Large intestine (tissue), 3 donors: ENCODE data around the gene MGAT1. TPM values are rescaled to one million over a fixed set of nuclear protein-coding genes. Genes with fewer than 3 reads are reported as not detected.

ENCODE experiments used
- DNase-seq, 2 donors: peaks; one replicate each; pipeline versions ENCODE4 v3.0.0 to v3.0.0-alpha.2; 2013
- H3K27ac ChIP-seq: one replicate; pipeline ENCODE4 v1.5.1; 2013; ENCODE audit warnings: low read length
- H3K27me3 ChIP-seq: 2 replicates; pipeline ENCODE4 v1.6.1; 2013; ENCODE audit warnings: low read length; ENCODE audit not compliant: control insufficient read depth, insufficient read depth
- H3K36me3 ChIP-seq: 2 replicates; pipeline ENCODE4 v1.6.1; 2013; ENCODE audit warnings: low read length; ENCODE audit not compliant: control insufficient read depth, insufficient read depth
- H3K4me1 ChIP-seq: one replicate; pipeline ENCODE4 v1.6.1; 2013; ENCODE audit warnings: low read length; ENCODE audit not compliant: control insufficient read depth, insufficient read depth
- H3K4me3 ChIP-seq: one replicate; pipeline ENCODE4 v1.5.1; 2013; ENCODE audit warnings: low read length
- H3K9me3 ChIP-seq: one replicate; pipeline ENCODE4 v1.6.1; 2013; ENCODE audit warnings: mild to moderate bottlenecking, low read depth, low read length, moderate library complexity; ENCODE audit not compliant: control insufficient read depth
- WGBS: methylation state at CpG from one replicate; pipeline ENCODE4 v1.1.5; 2013; ENCODE audit warnings: low lambda C conversion rate; ENCODE audit not compliant: insufficient coverage; 5-methylcytosine and 5-hydroxymethylcytosine counted together
- polyA plus RNA-seq: library from polyadenylated mRNA; unstranded; fragments of 120-200 nt; gene quantifications from one replicate; pipeline ENCODE4 v1.2.1, GENCODE V29; 2013

Gene MGAT1
- polyA plus RNA-seq, 1 donor = 110 TPM

- Histone ChIP-seq H3K9me3 (peaks cover 17% of the 10 kb centered on the region), H3K36me3 (peaks cover 2% of the 10 kb centered on the region), H3K4me1 (peaks cover 6% of the 10 kb centered on the region), H3K27me3 (no peaks in the 10 kb centered on the region), H3K27ac (no peak overlapping the region), H3K4me3 (no peak overlapping the region)
- no CpG with 5 or more reads among the region's 3 CpGs for WGBS
- DNase-seq = peak in 1 of 2 donors; percentile 44
These were observed 23.3 kb upstream of the MGAT1 start for GRCh38 chr5:180825768-180826525.

- no peaks in the 10 kb centered on the region for H3K4me1 ChIP-seq
- DNase-seq = no peak
- H3K27me3 ChIP-seq = no peaks in the 10 kb centered on the region
- peaks cover 6% of the 10 kb centered on the region for H3K9me3 ChIP-seq
- no peaks in the 10 kb centered on the region for H3K36me3 ChIP-seq
- H3K4me3 ChIP-seq = no peak overlapping the region
- H3K27ac ChIP-seq = no peak overlapping the region
- WGBS = 72% methylated on average over 3 of the region's 10 CpGs
These were observed 22.2 kb upstream of the MGAT1 start for GRCh38 chr5:180824630-180825476.

- no peaks in the 10 kb centered on the region for H3K36me3 ChIP-seq
- H3K27me3 ChIP-seq = no peaks in the 10 kb centered on the region
- DNase-seq = no peak
- H3K4me1 ChIP-seq = no peaks in the 10 kb centered on the region
- no peaks in the 10 kb centered on the region for H3K9me3 ChIP-seq
- 33% methylated on average over 2 of the region's 6 CpGs for WGBS
- H3K27ac ChIP-seq = no peak overlapping the region
- no peak overlapping the region for H3K4me3 ChIP-seq
These were observed 21.5 kb upstream of the MGAT1 start for GRCh38 chr5:180823940-180824629.

DNA sequence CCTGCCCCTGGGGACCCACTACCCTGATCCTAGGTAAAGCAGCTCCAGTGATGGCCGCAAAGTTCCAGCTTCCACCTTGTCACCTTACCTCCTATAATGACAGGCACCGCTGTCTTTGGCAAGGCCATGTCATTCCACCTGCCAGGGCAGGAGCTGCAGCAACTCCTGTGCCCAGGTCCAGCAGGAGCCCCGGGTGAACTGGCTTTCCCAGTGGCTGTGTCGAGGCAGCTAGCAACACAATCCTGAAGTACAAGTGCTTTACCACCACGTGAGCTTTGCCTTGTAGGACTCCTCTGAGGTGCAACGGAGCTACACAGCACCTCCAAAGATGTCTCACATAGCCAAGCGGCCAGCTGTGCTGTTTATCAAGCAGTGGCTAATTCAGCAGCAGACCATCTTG, 20.7 kb upstream of the MGAT1 start:
- H3K9me3 ChIP-seq = no peaks in the 10 kb centered on the region
- no peak overlapping the region for H3K27ac ChIP-seq
- H3K4me1 ChIP-seq = no peaks in the 10 kb centered on the region
- no peaks in the 10 kb centered on the region for H3K36me3 ChIP-seq
- no CpG with 5 or more reads among the region's 7 CpGs for WGBS
- H3K4me3 ChIP-seq = no peak overlapping the region
- DNase-seq = no peak
- no peaks in the 10 kb centered on the region for H3K27me3 ChIP-seq

GRCh38 chr5:180821538-180821937, 18.9 kb upstream of the MGAT1 start:
- Histone ChIP-seq H3K27ac (peak overlapping the region; percentile 36), H3K27me3 (no peaks in the 10 kb centered on the region), H3K36me3 (no peaks in the 10 kb centered on the region), H3K9me3 (no peaks in the 10 kb centered on the region), H3K4me1 (peaks cover 8% of the 10 kb centered on the region), H3K4me3 (no peak overlapping the region)
- no CpG with 5 or more reads among the region's 4 CpGs for WGBS
- DNase-seq = no peak

- H3K27ac ChIP-seq = peak overlapping the region; percentile 60
- DNase-seq = peak in 1 of 2 donors; percentile 81
- no peak overlapping the region for H3K4me3 ChIP-seq
- WGBS = no CpG with 5 or more reads among the region's 3 CpGs
- H3K4me1 ChIP-seq = peaks cover 10% of the 10 kb centered on the region
- H3K9me3 ChIP-seq = no peaks in the 10 kb centered on the region
- no peaks in the 10 kb centered on the region for H3K27me3 ChIP-seq
- no peaks in the 10 kb centered on the region for H3K36me3 ChIP-seq
These were observed 18.2 kb upstream of the MGAT1 start for GRCh38 chr5:180820788-180821321.

- no peak overlapping the region for H3K27ac ChIP-seq
- WGBS = 90% methylated on average over 5 of the region's 6 CpGs
- H3K27me3 ChIP-seq = no peaks in the 10 kb centered on the region
- peaks cover 10% of the 10 kb centered on the region for H3K4me1 ChIP-seq
- H3K36me3 ChIP-seq = no peaks in the 10 kb centered on the region
- H3K9me3 ChIP-seq = no peaks in the 10 kb centered on the region
- DNase-seq = no peak
- H3K4me3 ChIP-seq = no peak overlapping the region
These were observed 16.2 kb upstream of the MGAT1 start for GRCh38 chr5:180818677-180819341.

DNA sequence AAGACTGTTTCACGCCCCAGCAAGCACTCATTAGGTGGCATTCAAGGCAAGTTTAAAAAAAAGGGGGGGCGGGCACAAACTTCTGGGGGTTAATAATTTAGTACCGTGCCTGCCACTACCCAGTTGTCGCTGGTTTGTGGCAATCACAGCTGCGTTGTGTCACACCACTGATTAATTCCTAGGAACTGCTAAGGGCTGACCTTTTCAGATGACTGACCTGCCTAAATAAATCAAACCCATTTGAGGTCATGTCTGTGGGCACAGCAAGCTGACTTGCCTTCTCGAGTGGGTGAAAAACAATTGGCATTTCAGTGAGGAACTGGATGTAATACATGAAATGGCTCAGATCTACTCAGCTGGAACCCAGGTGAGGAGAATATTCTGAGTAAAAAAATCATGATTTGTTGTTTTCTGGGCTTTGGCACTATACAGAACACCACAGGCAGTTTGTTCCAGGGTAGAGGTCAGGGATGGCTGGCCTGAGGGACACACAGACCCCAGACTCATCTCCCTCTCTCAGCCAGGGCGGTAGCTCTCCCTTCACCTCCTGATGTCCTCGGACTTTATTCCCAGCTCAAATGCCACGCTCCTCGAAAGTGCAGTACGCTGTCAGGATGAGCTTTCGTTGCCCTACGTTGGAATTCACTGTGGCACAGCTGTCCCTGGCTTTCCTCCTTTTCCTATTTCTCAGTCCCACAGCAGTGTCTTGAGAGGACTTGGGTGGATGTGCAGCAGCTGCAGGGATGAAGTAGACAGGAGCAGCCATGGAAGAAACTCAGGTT, 15.5 kb upstream of the MGAT1 start:
- Histone ChIP-seq H3K4me1 (peaks cover 10% of the 10 kb centered on the region), H3K9me3 (no peaks in the 10 kb centered on the region), H3K27me3 (no peaks in the 10 kb centered on the region), H3K4me3 (no peak overlapping the region), H3K27ac (no peak overlapping the region), H3K36me3 (no peaks in the 10 kb centered on the region)
- no peak for DNase-seq
- no CpG with 5 or more reads among the region's 13 CpGs for WGBS

- no peaks in the 10 kb centered on the region for H3K36me3 ChIP-seq
- no peak overlapping the region for H3K4me3 ChIP-seq
- H3K27ac ChIP-seq = peak overlapping the region; percentile 66
- H3K4me1 ChIP-seq = peaks cover 11% of the 10 kb centered on the region
- WGBS = 0% methylated on average over 1 of the region's 13 CpGs
- no peaks in the 10 kb centered on the region for H3K27me3 ChIP-seq
- H3K9me3 ChIP-seq = no peaks in the 10 kb centered on the region
- DNase-seq = peak in 1 of 2 donors; percentile 78
These were observed 14.3 kb upstream of the MGAT1 start for GRCh38 chr5:180816608-180817534.
